Panc1 (cell line): ENCODE results near the gene VIPR2.

ENCODE experiments used
- CTCF ChIP-seq: fragments of 450-650 bp; IDR thresholded peaks from 2 replicates; pipeline ENCODE4 v1.5.1; 2017; ENCODE audit warnings: mild to moderate bottlenecking
- POLR2AphosphoS5 ChIP-seq: IDR thresholded peaks from 2 replicates; pipeline ENCODE4 v1.6.1; 2012; ENCODE audit warnings: mild to moderate bottlenecking, low read depth, low read length, moderate library complexity

- no peak for TF ChIP-seq CTCF
- no peak for TF ChIP-seq POLR2AphosphoS5
These were observed 53.6 kb downstream of the VIPR2 start for GRCh38 chr7:159091041-159091440.
